Lower lobe of right lung (tissue), 2 donors: ENCODE data around the gene LYZ. TPM values are rescaled to one million over a fixed set of nuclear protein-coding genes. Genes with fewer than 3 reads are reported as not detected.

Experiments used
- ATAC-seq, 2 donors: fragments of 200-7000 bp; cut with Tn5 transposase; one replicate each; pipeline ENCODE4 v1.9.1; 2020 to 2022; ENCODE audit warnings: mild to moderate bottlenecking in 2 of 2, moderate library complexity in 2 of 2
- DNase-seq: peaks from one replicate; pipeline ENCODE4 v3.0.0-alpha.2; 2020
- H3K27ac ChIP-seq: fragments of 200-600 bp; one replicate; pipeline ENCODE4 v1.8.0; 2022
- H3K27me3 ChIP-seq: fragments of 200-600 bp; one replicate; pipeline ENCODE4 v1.8.0; 2022; ENCODE audit warnings: low read depth
- H3K36me3 ChIP-seq: fragments of 200-600 bp; one replicate; pipeline ENCODE4 v1.8.0; 2022; ENCODE audit warnings: mild to moderate bottlenecking
- H3K4me1 ChIP-seq: fragments of 200-600 bp; one replicate; pipeline ENCODE4 v1.8.0; 2022
- H3K4me3 ChIP-seq: fragments of 200-600 bp; one replicate; pipeline ENCODE4 v1.8.0; 2022; ENCODE audit warnings: mild to moderate bottlenecking
- H3K9me3 ChIP-seq: fragments of 200-600 bp; one replicate; pipeline ENCODE4 v1.8.0; 2022
- CTCF ChIP-seq: fragments of 200-600 bp; IDR thresholded peaks from one replicate; pipeline ENCODE4 v1.8.0; 2022; ENCODE audit warnings: antibody characterized with exemption, mild to moderate bottlenecking
- intact Hi-C: fragments of 100-400 bp; cut with DNase I; formaldehyde crosslinking; loops from one replicate; pipeline ENCODE4 v1.11.0; 2022
- total RNA-seq: library from RNA; stranded (reverse); fragmentation: NEBNext Ultra II Directional; extraction: Animal tissue kit (Norgen Biotek cat#: 25700); gene quantifications from one replicate; pipeline ENCODE4 v1.2.1, GENCODE V29; 2021
- donor health status: DM: no; HTN: yes; CAD: no; lungs with severe emphysema.

Gene LYZ
- total RNA-seq, 1 donor from 2014 or later, result 1,458 TPM

GRCh38 chr12:69354556-69355187, 6.5 kb downstream of the LYZ start:
- TF ChIP-seq CTCF, result no peak
- intact Hi-C loops, result no loop called here

GRCh38 chr12:69355363-69356028, 7.3 kb downstream of the LYZ start:
- no peak for TF ChIP-seq CTCF
- H3K9me3 ChIP-seq, result no peaks in the 10 kb centered on the region
- H3K27ac ChIP-seq, result no peak overlapping the region
- peaks cover 11% of the 10 kb centered on the region for H3K4me1 ChIP-seq
- no peaks in the 10 kb centered on the region for H3K27me3 ChIP-seq
- no peaks in the 10 kb centered on the region for H3K36me3 ChIP-seq
- ATAC-seq (no peak), DNase-seq (no peak)
- intact Hi-C loops, result no loop called here
- no peak overlapping the region for H3K4me3 ChIP-seq

More at GRCh38 chr12:69354556-69355187, 6.5 kb downstream of the LYZ start:
- H3K27ac ChIP-seq, result no peak overlapping the region
- H3K36me3 ChIP-seq, result no peaks in the 10 kb centered on the region
- ATAC-seq (no peak), DNase-seq (no peak)
- peaks cover 7% of the 10 kb centered on the region for H3K4me1 ChIP-seq
- no peaks in the 10 kb centered on the region for H3K27me3 ChIP-seq
- H3K4me3 ChIP-seq, result no peak overlapping the region
- H3K9me3 ChIP-seq, result no peaks in the 10 kb centered on the region

GRCh38 chr12:69359531-69360347, 11.6 kb downstream of the LYZ start, which contains the start of gene YEATS4:
TSS of gene YEATS4 (plus strand) at chr12:69359743. CDS start at chr12:69359973, 230 bp downstream.
- H3K4me3 ChIP-seq, result peak within 1 kb of the TSS; percentile 85
- intact Hi-C loops, result no loop called here
- peak within 1 kb of the TSS; percentile 96 for H3K27ac ChIP-seq
- ATAC-seq (peak; percentile 98 to 99), DNase-seq (peak; percentile 92)
- no peaks in the 10 kb centered on the region for H3K27me3 ChIP-seq
- no peaks in the 10 kb centered on the region for H3K9me3 ChIP-seq
- no peak for TF ChIP-seq CTCF
- peaks cover 13% of the 10 kb centered on the region for H3K36me3 ChIP-seq
- peaks cover 14% of the 10 kb centered on the region for H3K4me1 ChIP-seq

GRCh38 chr12:69360348-69360672, 12.1 kb downstream of the LYZ start:
- Histone ChIP-seq H3K27me3 (no peaks in the 10 kb centered on the region), H3K27ac (peak overlapping the region; percentile 96), H3K9me3 (no peaks in the 10 kb centered on the region), H3K4me3 (peak overlapping the region; percentile 85), H3K4me1 (peaks cover 14% of the 10 kb centered on the region), H3K36me3 (peaks cover 19% of the 10 kb centered on the region)
- intact Hi-C loops, result no loop called here
- DNase-seq (no peak), ATAC-seq (no peak)
- no peak for TF ChIP-seq CTCF

GRCh38 chr12:69366796-69367195, 18.6 kb downstream of the LYZ start:
- TF ChIP-seq CTCF, result no peak
- Histone ChIP-seq H3K36me3 (peaks cover 79% of the 10 kb centered on the region), H3K4me3 (no peak overlapping the region), H3K27me3 (no peaks in the 10 kb centered on the region), H3K9me3 (no peaks in the 10 kb centered on the region), H3K27ac (no peak overlapping the region), H3K4me1 (no peaks in the 10 kb centered on the region)
- DNase-seq (no peak), ATAC-seq (no peak)
- intact Hi-C loops, result no loop called here
